GM21786 (cell line): ENCODE data around the gene CFI.
A peak's percentile ranks its signal among the peaks of the same experiment; 100 is the strongest.

Experiments used
- ATAC-seq: cut with Tn5 transposase; IDR thresholded peaks from one replicate; pipeline ENCODE4 v1.9.1; 2021; ENCODE audit not compliant: unreplicated experiment

CFI gene

DNA sequence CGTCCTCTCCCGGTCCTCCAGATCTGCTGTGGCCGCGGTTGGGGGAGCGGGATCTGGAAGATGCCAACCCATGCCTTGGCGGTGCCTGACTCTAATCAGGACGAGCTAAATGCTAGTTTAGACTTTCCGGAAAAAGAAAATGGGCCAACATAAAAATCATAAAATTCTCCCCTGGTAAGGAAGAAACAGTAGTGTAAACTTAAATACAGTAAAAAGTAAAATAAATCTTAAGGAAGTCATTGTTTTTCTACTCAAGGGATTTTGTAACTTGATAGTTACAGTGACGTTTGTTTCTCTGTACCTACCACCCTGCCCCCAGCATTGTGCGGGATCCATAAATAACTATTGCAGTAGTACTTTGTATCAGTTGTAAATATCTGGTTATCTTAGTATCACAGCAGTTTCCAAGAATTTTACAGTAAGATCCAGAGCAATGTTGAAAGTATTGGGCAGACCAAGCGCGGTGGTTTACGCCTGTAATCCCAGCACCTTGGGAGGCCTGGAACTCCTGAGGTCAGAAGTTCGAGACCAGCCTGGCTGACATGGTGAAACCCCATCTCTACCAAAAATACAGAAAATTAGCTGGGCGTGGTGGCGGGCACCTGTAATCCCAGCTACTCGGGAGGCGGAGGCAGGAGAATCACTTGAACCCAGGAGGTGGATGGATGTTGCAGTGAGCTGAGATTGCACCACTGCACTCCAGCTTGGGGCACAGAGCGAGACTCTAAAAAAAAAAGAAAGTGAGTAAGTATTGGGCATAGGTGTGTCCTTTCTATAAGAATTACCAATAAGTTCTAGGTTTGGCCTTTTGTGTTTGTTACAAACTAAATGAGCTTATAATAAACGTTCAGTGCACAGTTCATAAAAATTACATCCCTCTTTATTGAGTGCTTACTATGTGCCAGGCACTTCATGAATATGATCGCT, 70.9 kb downstream of the CFI start:
- ATAC-seq: no peak

DNA sequence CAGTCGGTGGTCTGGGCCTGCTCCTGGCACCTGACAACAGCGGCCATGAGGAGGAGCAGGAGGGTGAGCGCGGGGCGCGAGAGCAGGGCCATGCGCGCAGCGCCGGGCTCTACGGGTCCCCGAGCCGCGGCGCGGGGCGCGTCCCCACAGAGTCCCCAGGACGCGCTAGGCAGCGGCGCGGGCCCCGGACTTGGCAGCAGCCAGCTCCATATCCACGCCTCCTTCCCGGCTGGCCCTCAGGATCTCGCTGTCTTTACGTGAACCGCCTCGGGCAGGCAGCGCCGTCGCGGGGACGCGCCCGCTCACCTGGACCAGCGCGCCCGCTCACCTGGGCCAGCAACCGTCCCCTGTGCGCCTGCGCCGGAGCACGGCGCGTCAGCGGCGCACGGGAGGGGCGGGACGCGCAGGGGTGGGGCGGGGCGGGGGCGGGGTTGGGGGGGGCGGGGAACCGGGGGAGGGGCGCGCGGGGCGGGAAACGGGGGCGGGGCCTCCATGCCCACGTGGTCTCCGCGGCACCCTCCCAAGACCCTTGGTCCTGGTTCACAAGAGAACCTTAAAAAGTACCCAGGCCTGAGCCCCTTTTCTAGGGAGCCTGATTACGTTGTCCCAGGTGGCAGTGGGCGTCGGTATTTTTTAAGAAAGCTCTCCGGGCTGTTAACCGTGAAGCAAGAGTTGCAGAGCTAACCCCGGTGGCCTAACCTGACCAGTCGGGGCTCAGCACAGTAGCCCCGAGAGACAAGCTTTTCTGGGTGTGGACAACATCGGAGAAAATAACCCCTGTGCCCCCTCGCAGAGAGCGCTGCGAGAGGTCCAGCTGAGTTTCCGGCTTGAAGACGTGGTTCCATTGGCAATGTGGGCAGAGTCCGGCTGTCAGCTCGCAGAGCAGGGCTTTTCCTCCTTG, 71.8 kb downstream of the CFI start, which contains the start of gene PLA2G12A:
Gene PLA2G12A, minus strand, starts transcription at position 353 of the 901 bp plus-strand sequence. Its CDS starts 261 bp downstream, at position 92.
- ATAC-seq: peak; percentile 77

DNA sequence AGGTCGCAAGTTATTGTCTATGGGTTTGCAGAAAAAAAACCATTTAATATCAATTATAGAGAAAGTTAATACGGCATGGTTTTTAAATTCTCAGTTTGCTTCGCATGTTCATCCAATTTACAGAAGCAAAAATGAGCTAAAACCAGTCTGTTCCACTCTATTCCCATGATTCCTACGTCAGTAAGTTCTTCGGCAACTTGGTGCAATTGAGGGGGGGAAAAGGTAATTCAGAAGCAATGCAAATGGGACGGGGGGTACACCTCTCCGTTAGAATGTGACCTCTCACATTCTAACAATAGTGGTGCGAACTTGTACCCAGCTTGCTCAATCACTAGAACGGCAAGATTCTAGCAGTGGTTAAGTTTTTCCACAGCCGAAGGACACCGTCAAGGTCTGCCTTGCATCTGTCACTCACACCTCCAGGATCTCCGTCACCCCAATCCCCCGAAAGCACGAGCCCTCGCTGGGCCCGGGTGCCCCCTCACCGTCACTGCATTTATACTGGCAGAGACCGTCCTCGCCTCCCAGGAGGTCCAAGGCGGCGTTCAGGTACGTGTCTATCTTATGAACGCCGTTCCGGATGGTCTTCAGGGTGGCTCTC, 72.6 kb downstream of the CFI start:
- ATAC-seq: no peak

DNA sequence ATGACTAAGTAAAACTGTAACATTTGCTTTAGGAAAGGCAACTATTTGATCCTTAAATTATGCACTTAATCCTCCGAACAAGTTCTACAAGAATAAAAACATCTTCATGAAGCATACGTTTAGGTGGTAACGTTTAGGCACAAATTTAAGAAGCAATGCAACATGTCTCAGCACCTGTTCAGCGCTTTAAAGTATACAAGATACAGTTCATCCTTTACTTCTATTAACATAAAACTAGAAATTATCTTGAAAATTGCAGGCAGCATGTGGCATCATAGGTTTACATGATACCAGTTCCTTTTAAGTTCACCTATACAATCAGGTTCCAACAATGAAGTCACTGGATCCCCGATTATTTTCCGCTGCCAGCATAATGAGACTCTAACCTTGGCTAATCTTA, 73.4 kb downstream of the CFI start:
- ATAC-seq: no peak

DNA sequence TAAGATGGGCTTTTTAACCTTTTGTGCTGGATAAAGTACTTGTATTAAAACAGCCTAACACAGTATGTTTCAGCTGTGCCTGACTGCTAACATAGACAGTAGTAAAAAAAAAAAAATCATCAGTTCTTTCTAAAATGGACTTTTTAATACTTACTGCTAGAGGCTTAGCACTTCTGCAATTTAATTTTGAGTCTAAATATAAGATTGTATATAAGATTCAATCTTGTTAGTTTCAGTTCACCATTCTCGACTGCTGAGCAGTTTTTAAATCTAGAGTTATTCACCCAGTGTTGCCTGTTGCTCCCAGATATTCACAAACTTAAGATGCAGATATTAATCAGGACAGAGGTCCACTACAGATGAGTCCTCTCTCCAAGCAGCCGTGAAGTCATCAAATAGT, 78.7 kb downstream of the CFI start:
- no peak for ATAC-seq

DNA sequence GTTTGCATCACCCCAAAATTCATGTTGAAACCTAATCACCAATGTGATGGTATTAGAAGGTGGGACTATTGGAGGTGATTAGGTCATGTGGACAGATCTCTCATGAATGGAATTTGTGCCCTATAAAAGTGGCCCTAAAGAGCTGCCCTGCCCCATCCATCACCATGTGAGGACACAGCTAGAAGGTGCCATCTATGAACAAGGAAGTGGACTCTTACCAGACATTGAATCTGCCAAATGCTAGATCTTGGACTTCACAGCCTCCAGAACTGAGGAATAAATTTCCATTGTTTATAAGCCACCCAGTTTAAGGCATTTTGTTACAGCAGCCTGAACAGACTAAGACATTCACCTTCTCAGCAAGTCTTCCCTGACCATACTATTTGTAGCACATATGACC, 79.4 kb downstream of the CFI start:
- ATAC-seq: no peak

DNA sequence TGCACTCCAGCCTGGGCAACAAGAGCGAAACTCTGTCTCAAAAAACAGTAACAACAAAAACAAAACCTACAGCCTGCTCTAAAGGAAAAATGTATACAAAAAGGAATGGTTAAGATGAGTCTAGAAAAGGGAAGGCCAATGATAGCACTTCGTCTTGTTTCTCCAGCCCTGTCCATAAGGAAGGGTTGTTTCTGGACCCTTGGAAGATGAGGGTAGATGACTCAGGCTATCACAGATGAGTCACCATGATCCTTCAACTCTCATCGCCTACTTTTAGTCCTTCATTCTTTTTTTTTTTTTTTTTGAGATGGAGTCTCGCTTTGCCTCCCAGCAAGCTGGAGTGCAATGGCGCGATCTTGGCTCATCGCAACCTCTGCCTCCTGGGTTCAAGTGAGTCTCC, 80.8 kb downstream of the CFI start:
- no peak for ATAC-seq

DNA sequence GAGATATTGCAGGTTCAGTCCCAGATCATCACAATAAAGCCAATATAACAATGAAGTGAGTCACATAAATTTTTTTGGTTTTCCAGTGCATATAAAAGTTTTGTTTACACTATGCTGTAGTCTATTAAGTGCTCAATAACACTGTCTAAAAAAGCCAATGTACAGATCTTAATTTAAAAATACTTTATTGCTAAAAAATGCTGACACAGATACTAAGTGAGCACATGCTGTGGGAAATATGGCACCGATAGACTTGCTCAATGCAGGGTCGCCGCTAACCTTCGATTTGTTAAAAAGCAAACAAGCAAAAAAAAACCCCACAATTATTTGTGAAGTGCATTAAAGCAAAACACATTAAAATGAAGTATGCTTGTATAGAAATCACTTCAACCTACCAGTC, 82.2 kb downstream of the CFI start:
- no peak for ATAC-seq

DNA sequence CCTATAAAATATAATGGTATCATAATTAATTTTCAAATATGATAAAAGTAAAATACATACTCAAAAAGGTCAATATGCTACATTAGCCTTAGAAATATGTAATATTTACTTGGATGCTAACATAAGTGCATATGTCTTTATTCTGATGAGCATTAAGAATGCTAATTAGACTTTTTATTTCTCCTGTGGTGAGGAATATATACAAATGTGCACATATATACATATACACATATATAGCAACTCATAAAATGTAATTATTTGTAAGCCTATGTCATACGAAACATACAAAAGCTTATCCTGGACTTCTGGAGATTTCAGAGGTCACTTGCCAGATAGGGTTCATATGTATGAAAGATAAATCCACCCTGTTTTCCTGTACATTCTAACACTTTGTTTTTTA, 83.0 kb downstream of the CFI start:
- ATAC-seq: no peak

DNA sequence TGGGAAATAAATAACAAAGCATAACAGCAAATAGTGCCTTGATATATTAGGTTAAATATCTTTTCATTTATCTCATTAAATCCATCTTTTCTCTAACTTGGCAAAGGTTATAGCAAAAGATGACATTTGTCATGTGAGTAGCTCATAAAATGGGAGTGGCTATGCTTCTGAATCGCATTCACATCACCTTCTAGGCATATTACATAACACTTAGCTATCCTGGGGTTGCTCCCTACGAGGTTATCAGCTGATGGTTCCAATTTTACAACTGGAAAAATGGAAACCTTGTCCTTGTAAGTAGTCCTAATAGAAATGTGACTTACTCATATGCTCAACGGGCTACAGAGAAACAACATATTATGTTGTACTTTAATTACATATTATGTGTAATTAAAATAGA, 88.3 kb downstream of the CFI start:
- ATAC-seq: no peak

DNA sequence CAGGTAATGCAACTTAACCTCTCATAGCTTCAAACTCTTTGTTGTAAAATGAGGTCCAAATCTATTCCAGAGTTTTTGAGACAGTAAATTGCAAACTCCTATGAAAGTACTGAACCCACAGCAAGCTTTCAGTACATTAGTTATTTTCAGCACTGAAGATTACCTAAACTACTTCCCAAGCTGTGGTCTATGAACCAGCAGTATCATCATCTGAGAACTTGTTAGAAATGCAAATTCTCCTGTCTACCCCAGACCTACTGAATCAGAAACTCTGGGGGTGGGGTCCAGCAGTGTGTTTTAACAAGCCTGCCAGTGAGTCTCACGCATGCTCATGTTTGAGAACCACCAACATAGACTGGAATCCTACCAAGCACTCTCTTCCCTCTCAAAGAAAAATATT, 92.8 kb downstream of the CFI start:
- peak; percentile 75 for ATAC-seq

DNA sequence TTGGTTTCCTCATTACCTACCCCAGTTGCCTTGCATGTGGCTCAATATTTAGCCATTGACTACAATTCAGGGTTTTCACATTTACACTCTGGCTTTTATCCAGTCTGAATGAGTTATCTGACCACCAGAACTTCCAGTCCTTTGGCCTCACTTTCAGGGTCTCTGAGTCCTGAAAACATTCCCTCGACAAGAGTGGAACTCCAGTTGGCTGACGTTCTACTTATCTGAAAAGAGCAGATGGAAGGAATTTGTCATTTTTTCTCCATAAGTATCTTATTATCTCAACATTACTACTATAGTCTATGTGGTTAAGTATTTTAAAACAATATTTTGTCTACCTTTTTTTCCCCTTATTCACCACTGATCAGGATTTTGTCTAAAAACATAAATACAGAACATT, 93.4 kb downstream of the CFI start:
- ATAC-seq: no peak

DNA sequence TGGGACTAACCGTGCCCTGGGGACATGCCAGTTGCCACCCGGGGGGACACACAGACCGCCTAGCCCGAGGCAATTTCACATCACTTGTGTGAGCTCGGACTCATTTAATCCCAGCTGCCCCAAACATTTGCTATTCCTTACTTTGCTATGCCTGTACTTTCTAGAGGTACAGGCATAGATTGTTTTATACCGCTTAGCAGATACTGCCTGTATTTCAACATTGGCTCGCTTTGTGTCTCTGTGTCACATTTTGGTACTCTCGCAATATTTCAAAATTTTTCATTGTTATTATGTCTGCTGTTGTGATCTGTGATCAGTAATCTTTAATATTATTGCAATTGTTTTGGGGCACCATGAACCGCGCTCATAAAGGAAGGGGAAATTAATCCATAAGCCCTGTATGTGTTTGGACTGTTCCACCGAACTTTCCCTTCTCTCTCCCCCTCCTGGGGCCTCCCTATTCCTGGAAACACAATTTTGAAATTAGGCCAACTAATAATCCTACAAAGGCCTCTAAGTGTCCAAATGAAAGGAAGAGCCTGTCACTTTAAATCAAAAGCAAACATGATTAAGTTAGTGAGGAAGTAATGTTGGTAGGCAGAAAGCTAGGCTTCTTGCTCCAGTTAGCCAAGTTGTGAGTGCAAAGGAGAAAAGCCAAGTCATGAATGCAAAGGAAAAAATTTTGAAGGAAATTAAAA, 98.0 kb downstream of the CFI start:
- ATAC-seq: no peak

DNA sequence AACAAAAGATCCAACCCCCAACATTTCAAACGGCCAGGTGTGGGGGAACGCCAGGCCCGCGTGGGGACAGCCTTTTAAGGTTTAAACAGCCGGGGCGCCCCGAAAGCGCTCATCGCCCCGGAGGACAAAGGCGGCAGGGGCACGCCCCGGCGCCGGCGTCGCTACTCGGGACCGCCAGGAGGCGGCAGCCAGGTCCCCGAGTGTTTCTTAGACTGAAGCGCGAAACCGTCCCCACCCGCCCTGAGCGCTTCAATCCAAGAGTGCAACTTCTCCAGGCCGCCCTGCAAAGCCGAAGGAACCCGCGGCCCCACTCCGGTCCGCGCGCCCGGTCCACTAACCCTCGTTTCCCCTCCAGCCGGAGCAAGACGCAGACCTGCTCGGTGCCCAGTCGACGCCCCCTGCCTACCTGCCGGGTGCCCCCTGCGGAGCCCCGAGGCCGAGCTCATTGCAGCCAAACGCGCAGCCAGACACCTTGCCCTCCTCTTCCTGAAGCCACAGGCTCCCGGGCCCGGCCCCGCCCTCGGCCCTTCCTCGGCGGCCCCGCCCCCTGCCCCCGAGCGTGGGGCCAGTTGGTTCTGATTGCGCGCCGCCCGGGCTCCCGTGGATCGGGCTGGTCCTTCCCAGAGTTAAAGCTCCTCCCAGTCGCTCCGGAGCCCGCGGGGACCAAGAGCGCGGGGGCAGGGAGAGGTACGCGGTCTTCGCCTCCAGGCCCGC, 98.7 kb downstream of the CFI start, which contains the start of gene CASP6:
Gene CASP6, minus strand, starts transcription at position 496 of the 714 bp plus-strand sequence. Its CDS starts 50 bp downstream, at position 446.
- ATAC-seq: peak; percentile 64

DNA sequence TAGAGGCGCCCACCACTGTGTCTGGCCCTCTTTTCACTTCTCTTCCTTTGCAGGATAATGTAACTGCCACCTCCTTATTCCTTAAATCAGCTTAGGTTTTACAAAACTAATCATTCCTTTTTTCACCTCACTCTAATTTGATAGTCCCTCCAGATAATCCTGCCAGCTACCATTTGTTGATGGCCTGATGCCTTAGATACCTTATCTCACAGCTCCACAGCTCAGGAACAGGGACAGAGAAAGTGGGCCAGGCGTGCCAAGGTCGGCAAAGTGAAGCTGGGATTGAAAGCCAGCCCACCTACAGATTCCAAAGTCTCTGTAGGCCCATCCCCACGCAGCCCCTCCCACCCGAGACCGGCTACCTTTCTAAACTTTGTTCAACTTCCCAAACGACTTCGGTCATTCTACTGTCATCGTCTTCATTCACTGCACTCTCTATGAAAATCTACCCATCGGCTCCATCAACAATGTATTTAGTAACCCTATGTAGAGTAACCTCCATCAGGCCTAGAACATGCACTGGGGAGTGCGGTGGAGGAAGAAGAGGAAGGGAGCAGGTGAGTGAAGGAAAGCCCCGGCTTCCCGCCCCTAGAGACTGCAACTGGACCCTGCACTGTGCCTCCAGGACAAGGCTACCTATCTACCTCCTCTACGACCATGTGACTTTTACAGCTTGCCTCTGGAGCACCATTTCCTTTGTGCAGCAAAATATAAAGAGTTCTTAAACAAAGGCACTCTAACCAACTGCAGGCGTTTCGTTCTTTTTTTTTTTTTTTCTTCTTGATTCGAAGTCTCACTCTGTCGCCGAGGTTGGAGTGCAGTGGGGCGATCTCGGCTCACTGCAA, 100.0 kb downstream of the CFI start:
- ATAC-seq: no peak

DNA sequence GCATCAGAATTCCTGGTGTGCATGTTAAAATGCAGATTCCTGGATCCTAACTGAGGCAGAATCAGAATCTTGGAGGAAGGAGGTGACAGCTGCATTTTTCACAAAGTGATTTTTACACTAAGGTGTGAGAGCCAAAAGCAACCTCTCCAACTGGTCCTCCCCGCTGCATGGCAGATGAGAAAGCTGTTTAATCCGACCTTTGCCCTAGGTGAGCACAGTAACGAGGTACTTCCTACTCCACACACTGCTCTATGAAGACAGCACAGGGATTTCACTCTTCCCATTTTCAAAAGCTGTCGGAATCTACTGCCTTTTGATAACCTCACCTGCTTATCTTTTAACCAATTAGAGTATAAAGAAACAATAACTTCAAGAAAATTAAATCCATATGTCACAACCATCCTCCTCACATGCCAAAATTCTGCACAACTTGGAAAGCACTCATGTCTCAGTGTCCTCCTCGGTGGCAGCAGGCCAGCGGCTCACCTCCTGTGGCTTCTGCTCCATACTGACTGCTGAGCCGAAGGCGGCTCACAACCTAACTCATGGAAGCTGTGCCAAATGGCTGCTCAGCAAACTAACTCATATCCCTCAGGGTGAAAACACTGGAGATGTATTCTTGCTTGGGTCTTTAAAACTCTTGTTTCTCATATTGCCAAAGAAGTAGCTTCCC, 102.1 kb downstream of the CFI start:
- ATAC-seq: no peak

DNA sequence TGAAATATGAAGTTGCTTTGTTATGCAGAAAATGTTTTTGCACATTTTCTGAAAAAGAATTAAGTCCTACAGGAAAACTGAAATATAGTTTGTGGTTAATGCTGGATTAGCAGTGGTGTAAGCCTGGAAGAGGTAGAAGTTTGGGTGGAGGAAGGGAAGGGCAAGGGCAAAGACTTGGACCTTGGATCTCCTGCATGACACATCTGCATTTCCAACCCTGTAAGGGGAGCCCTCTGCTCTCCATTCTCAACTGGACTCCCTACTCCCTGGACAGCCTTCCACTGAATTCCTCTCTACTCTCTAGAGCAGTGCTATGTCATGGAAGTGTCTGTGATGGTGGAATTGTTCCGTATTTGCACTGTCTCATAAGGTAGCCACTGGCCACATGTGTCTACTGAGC, 103.1 kb downstream of the CFI start:
- no peak for ATAC-seq

DNA sequence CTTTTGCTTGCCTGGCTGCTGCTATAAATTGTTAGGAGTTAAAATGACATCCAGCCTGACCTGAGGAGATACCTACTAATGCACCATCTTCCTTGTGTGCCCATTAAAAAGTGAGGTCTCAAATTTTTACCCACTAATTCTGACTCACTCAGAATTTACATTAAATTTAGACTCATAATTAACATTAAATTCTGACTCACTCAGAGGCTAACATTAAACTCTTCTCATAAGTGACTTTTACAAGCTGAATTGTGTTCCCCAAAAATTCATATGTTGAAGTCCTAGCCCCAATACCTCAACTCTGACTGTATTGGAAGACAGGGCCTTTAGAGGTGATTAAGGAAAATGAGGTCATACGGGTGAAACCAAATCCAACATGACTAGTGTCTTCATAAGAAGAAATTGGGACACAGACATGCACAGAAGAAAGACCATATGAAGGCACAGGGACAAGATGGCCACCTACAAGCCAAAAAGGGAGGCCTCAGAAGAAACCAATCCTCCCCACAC, 110.3 kb downstream of the CFI start:
- ATAC-seq: no peak
